Neural cell (in vitro differentiated cells): Measurements from ENCODE around the gene CEMIP2. TPM values are rescaled to one million over a fixed set of nuclear protein-coding genes. Genes with fewer than 3 reads are reported as not detected.

ENCODE experiments used
- H2AFZ ChIP-seq: fragments of 200-600, 300-800 bp; sonication (generic), shearing (Covaris generic); 2 replicates; pipeline ENCODE4 v1.6.0; 2014; ENCODE audit warnings: low read depth, mild to moderate bottlenecking, antibody characterized with exemption, low read length, moderate library complexity
- H3F3A ChIP-seq: fragments of 200-600 bp; shearing (Covaris generic); 2 replicates; pipeline ENCODE4 v1.6.1; 2016; ENCODE audit warnings: mild to moderate bottlenecking, moderate library complexity, mixed read lengths, antibody characterized with exemption, low read length; ENCODE audit not compliant: insufficient read depth, poor library complexity, severe bottlenecking
- H3K27ac ChIP-seq: fragments of 200-600, 300-800 bp; sonication (generic), shearing (Covaris generic); 2 replicates; pipeline ENCODE4 v1.5.1; 2014; ENCODE audit warnings: mild to moderate bottlenecking, low read length, moderate library complexity
- H3K27me3 ChIP-seq: fragments of 300-800, 200-600 bp; sonication (generic), shearing (Covaris generic); 2 replicates; pipeline ENCODE4 v1.6.0; 2014; ENCODE audit warnings: mild to moderate bottlenecking, low read depth, low read length, moderate library complexity; ENCODE audit not compliant: insufficient read depth
- H3K36me3 ChIP-seq: fragments of 300-800, 200-600 bp; sonication (generic), shearing (Covaris generic); 2 replicates; pipeline ENCODE4 v1.5.1; 2014; ENCODE audit warnings: mild to moderate bottlenecking, antibody characterized with exemption, low read length, moderate library complexity; ENCODE audit not compliant: insufficient read depth
- H3K4me2 ChIP-seq: fragments of 300-800, 200-600 bp; sonication (generic), shearing (Covaris generic); 2 replicates; pipeline ENCODE4 v1.6.0; 2014; ENCODE audit warnings: mild to moderate bottlenecking, low read length
- H3K4me3 ChIP-seq: fragments of 300-800, 200-600 bp; sonication (generic), shearing (Covaris generic); 2 replicates; pipeline ENCODE4 v1.5.1; 2014; ENCODE audit warnings: mild to moderate bottlenecking, low read length, moderate library complexity
- H3K79me2 ChIP-seq: fragments of 200-600 bp; shearing (Covaris generic); replicated peaks from 2 replicates; pipeline ENCODE4 v1.6.0; 2014; ENCODE audit warnings: mild to moderate bottlenecking, low read length, moderate library complexity; ENCODE audit not compliant: insufficient read depth
- H3K9ac ChIP-seq: fragments of 300-800, 200-600 bp; sonication (generic), shearing (Covaris generic); 2 replicates; pipeline ENCODE4 v1.6.1; 2016; ENCODE audit warnings: mild to moderate bottlenecking, low read length, mixed read lengths
- H3K9me2 ChIP-seq: fragments of 200-600 bp; shearing (Covaris generic); 2 replicates; pipeline ENCODE4 v1.6.1; 2016; ENCODE audit warnings: mild to moderate bottlenecking, low read length, mixed read lengths; ENCODE audit not compliant: insufficient read depth
- H3K9me3 ChIP-seq: fragments of 200-600, 300-800 bp; sonication (generic), shearing (Covaris generic); 2 replicates; pipeline ENCODE4 v1.6.1; 2016; ENCODE audit warnings: mild to moderate bottlenecking, mixed run types, low read length, moderate library complexity, mixed read lengths
- H4K20me1 ChIP-seq: fragments of 200-600 bp; shearing (Covaris generic); 2 replicates; pipeline ENCODE4 v1.6.1; 2016; ENCODE audit warnings: mild to moderate bottlenecking, mixed run types; ENCODE audit not compliant: insufficient read depth
- EP300 ChIP-seq: fragments of 450-650 bp; conservative IDR thresholded peaks from 2 replicates; pipeline ENCODE4 v1.6.1; 2014; ENCODE audit warnings: antibody characterized with exemption, mild to moderate bottlenecking, moderate library complexity; ENCODE audit not compliant: poor library complexity, severe bottlenecking
- EZH2 ChIP-seq: fragments of 200-600, 300-800 bp; shearing (Covaris generic), sonication (generic); IDR thresholded peaks from 2 replicates; pipeline ENCODE4 v1.6.1; 2014; ENCODE audit warnings: antibody characterized with exemption, low read length, borderline replicate concordance, mild to moderate bottlenecking; ENCODE audit not compliant: insufficient read depth, poor library complexity, severe bottlenecking
- MXI1 ChIP-seq: fragments of 450-650 bp; conservative IDR thresholded peaks from 2 replicates; pipeline ENCODE4 v1.6.1; 2014; ENCODE audit warnings: antibody characterized with exemption, mild to moderate bottlenecking; ENCODE audit not compliant: poor library complexity, severe bottlenecking
- POLR2AphosphoS5 ChIP-seq: IDR thresholded peaks from 2 replicates; pipeline ENCODE4 v1.6.1; 2012
- RAD21 ChIP-seq: fragments of 450-650 bp; conservative IDR thresholded peaks from 2 replicates; pipeline ENCODE4 v1.6.1; 2014; ENCODE audit warnings: antibody characterized with exemption, mild to moderate bottlenecking, moderate library complexity
- SMC3 ChIP-seq: fragments of 450-650 bp; conservative IDR thresholded peaks from 2 replicates; pipeline ENCODE4 v1.6.1; 2014; ENCODE audit warnings: antibody characterized with exemption, mild to moderate bottlenecking, moderate library complexity; ENCODE audit not compliant: poor library complexity
- TAF1 ChIP-seq: IDR thresholded peaks from 2 replicates; pipeline ENCODE4 v1.6.1; 2012; ENCODE audit warnings: low read depth
- polyA plus RNA-seq: library from polyadenylated mRNA; depleted of rRNA; stranded (reverse); fragments of >200 nt; gene quantifications from 2 replicates; pipeline ENCODE4 v1.2.3, GENCODE V29; 2014
- TF ChIP-seq, protein P1 (sequence below): fragments of 450-650 bp; IDR thresholded peaks from 2 replicates; pipeline ENCODE4 v1.5.1; 2014; ENCODE audit warnings: antibody characterized with exemption, mild to moderate bottlenecking, moderate library complexity; ENCODE audit not compliant: poor library complexity, severe bottlenecking
- TF ChIP-seq, protein P2 (sequence below): IDR thresholded peaks from 2 replicates; pipeline ENCODE4 v1.6.1; 2012; ENCODE audit warnings: borderline replicate concordance

The CEMIP2 gene
- polyA plus RNA-seq, 1 donor from 2014 or later = 11.3 TPM

DNA sequence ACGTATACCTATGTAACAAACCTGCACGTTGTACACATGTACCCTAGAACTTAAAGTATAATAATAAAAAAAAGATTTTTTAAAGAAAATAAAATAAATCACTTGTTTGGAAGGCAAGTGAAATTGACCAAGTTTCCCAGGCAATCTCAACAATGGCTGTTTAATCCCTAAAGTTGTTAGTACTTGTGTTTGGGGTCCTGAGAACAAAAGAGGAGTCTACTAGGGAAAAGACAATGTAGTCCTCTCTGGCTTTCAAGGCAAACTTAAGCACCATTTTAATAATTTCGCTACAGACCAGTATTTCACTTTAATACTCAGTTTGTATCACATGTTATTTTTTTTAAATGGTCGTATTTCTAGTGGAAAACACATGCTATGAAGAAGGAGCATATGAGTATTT, 14.2 kb downstream of the CEMIP2 start:
- peaks cover 71% of the 10 kb centered on the region for H3K79me2 ChIP-seq
- TF ChIP-seq RAD21 (no peak), TAF1 (no peak), SMC3 (no peak), EP300 (no peak), EZH2 (no peak), MXI1 (no peak), POLR2AphosphoS5 (no peak)
- TF ChIP-seq, protein P1, sequence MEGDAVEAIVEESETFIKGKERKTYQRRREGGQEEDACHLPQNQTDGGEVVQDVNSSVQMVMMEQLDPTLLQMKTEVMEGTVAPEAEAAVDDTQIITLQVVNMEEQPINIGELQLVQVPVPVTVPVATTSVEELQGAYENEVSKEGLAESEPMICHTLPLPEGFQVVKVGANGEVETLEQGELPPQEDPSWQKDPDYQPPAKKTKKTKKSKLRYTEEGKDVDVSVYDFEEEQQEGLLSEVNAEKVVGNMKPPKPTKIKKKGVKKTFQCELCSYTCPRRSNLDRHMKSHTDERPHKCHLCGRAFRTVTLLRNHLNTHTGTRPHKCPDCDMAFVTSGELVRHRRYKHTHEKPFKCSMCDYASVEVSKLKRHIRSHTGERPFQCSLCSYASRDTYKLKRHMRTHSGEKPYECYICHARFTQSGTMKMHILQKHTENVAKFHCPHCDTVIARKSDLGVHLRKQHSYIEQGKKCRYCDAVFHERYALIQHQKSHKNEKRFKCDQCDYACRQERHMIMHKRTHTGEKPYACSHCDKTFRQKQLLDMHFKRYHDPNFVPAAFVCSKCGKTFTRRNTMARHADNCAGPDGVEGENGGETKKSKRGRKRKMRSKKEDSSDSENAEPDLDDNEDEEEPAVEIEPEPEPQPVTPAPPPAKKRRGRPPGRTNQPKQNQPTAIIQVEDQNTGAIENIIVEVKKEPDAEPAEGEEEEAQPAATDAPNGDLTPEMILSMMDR = no peak
- TF ChIP-seq, protein P2, sequence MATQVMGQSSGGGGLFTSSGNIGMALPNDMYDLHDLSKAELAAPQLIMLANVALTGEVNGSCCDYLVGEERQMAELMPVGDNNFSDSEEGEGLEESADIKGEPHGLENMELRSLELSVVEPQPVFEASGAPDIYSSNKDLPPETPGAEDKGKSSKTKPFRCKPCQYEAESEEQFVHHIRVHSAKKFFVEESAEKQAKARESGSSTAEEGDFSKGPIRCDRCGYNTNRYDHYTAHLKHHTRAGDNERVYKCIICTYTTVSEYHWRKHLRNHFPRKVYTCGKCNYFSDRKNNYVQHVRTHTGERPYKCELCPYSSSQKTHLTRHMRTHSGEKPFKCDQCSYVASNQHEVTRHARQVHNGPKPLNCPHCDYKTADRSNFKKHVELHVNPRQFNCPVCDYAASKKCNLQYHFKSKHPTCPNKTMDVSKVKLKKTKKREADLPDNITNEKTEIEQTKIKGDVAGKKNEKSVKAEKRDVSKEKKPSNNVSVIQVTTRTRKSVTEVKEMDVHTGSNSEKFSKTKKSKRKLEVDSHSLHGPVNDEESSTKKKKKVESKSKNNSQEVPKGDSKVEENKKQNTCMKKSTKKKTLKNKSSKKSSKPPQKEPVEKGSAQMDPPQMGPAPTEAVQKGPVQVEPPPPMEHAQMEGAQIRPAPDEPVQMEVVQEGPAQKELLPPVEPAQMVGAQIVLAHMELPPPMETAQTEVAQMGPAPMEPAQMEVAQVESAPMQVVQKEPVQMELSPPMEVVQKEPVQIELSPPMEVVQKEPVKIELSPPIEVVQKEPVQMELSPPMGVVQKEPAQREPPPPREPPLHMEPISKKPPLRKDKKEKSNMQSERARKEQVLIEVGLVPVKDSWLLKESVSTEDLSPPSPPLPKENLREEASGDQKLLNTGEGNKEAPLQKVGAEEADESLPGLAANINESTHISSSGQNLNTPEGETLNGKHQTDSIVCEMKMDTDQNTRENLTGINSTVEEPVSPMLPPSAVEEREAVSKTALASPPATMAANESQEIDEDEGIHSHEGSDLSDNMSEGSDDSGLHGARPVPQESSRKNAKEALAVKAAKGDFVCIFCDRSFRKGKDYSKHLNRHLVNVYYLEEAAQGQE = no peak
- H4K20me1 ChIP-seq = no peaks in the 10 kb centered on the region
- no peak overlapping the region for H2AFZ ChIP-seq
- H3K4me2 ChIP-seq = no peak overlapping the region
- H3K9me2 ChIP-seq = no peaks in the 10 kb centered on the region
- H3K4me3 ChIP-seq = no peak overlapping the region
- H3K9ac ChIP-seq = no peak overlapping the region
- no peaks in the 10 kb centered on the region for H3K9me3 ChIP-seq
- no peaks in the 10 kb centered on the region for H3F3A ChIP-seq
- H3K27ac ChIP-seq = no peak overlapping the region
- H3K36me3 ChIP-seq = no peaks in the 10 kb centered on the region
- no peaks in the 10 kb centered on the region for H3K27me3 ChIP-seq

DNA sequence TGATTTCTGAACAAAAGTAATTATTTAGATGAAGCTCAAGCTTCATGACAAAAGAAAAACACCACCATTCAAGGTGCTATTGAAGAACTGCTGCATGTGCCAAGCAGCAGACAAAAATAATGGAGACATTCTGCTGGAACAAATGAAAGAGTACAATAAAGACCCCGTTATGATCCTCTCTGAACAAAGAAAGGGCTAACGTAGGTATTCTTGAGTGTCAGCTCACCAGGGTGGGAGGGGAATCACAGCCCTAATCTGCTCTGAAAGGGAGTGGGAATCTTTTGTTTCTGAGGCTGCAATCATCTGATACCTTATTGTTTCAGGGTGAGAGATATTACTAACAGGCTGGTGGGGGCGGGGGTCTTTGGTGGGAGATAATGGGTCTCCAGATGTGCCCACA, 15.4 kb downstream of the CEMIP2 start:
- no peak overlapping the region for H3K4me2 ChIP-seq
- H3K27ac ChIP-seq = no peak overlapping the region
- H3K4me3 ChIP-seq = no peak overlapping the region
- no peak overlapping the region for H2AFZ ChIP-seq
- TF ChIP-seq, protein P1 = no peak
- no peak for TF ChIP-seq POLR2AphosphoS5
- TF ChIP-seq SMC3 = no peak
- TF ChIP-seq MXI1 = no peak
- no peak for TF ChIP-seq TAF1
- no peak for TF ChIP-seq RAD21
- TF ChIP-seq, protein P2 = no peak
- TF ChIP-seq EZH2 = no peak
- TF ChIP-seq EP300 = no peak
- H3F3A ChIP-seq = no peaks in the 10 kb centered on the region
- H3K9ac ChIP-seq = no peak overlapping the region
- peaks cover 65% of the 10 kb centered on the region for H3K79me2 ChIP-seq
- no peaks in the 10 kb centered on the region for H3K27me3 ChIP-seq
- H4K20me1 ChIP-seq = no peaks in the 10 kb centered on the region
- H3K36me3 ChIP-seq = no peaks in the 10 kb centered on the region
- no peaks in the 10 kb centered on the region for H3K9me3 ChIP-seq
- no peaks in the 10 kb centered on the region for H3K9me2 ChIP-seq
